ENCODE data around the gene FUT6.
"Not testable (repeated sequence)": the region's sequence is repeated elsewhere in the genome, so short reads cannot be mapped to it uniquely, and the experiment has no call there.

The FUT6 gene, protein sequence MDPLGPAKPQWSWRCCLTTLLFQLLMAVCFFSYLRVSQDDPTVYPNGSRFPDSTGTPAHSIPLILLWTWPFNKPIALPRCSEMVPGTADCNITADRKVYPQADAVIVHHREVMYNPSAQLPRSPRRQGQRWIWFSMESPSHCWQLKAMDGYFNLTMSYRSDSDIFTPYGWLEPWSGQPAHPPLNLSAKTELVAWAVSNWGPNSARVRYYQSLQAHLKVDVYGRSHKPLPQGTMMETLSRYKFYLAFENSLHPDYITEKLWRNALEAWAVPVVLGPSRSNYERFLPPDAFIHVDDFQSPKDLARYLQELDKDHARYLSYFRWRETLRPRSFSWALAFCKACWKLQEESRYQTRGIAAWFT

GRCh38 chr19:5839065-5840017 is at the start of gene FUT6:
Gene FUT6 (minus strand): TSS chr19:5839702. CDS start chr19:5832567, 7,135 bp downstream.
- DNase-seq (ENCODE audit: low spot score) = no peak

DNA sequence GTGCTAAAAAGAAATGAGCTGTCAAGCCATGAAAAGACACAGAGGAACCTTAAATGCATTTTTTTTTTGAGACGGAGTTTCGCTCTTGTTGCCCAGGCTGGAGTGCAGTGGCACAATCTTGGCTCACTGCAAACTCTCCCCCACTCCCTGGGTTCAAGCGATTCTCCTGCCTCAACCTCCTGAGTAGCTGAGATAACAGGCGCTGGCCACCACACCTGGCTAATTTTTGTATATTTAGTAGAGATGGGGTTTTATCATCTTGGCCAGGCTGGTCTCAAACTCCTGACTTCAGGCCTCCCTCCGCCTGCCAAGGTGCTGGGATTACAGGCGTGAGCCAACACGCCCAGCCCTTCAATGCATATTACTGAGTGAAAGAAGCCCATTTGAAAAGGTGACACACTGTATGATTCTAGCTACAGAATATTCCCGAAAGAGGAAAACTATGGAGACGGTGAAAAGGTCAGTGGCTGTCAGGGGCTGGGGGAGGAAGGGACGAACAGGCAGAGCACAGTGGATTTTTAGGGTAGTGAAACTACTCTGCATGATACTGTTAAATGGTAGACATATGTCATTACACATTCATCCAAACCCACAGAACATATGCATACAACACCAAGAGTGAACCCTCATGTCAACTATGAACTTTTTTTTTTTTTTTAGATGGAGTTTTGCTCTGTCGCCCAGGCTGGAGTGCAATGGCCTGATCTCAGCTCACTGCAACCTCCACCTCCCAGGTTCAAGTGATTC is 44.7 kb upstream of the FUT6 start:
- not testable (repeated sequence) for DNase-seq (ENCODE audit: low spot score)

DNA sequence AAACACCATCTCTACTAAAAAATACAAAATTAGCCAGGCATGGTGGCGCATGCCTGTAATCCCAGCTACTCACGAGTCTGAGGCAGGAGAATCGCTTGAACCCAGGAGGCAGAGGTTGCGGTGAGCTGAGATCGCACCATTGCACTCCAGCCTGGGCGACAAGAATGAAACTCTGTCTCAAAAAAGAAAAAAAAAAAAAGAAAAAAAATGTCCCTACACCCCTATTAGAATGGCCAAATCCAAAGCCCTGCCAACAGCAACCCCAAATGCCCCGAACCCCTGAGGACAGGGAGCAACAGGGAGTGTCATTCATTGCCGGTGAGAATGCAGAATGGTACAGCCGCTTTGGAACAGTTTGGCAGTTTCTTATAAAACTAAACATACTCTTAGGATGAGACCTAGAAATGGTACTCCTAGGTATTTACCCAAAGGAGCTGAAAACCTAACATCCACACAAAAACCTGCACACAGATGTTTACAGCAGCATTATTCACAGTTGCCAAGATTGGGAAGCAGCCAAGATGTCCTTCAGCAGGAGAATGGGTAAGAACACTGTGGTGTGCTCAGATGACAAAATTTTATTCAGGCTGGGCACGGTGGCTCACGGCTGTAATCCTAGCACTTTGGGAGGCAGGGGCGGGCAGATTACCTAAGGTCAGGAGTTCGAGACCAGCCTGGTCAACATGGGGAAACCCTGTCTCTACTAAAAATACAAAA is 43.8 kb upstream of the FUT6 start:
- DNase-seq (ENCODE audit: low spot score) = not testable (repeated sequence)

GRCh38 chr19:5882421-5882968 is 43.0 kb upstream of the FUT6 start:
- DNase-seq (ENCODE audit: low spot score) = no peak

GRCh38 chr19:5881543-5882299 is 42.2 kb upstream of the FUT6 start:
- no peak for DNase-seq (ENCODE audit: low spot score)

GRCh38 chr19:5880604-5881078 is 41.1 kb upstream of the FUT6 start:
- peak; percentile 87 for DNase-seq (ENCODE audit: low spot score)

GRCh38 chr19:5880196-5880595 is 40.7 kb upstream of the FUT6 start:
- DNase-seq (ENCODE audit: low spot score) = no peak

DNA sequence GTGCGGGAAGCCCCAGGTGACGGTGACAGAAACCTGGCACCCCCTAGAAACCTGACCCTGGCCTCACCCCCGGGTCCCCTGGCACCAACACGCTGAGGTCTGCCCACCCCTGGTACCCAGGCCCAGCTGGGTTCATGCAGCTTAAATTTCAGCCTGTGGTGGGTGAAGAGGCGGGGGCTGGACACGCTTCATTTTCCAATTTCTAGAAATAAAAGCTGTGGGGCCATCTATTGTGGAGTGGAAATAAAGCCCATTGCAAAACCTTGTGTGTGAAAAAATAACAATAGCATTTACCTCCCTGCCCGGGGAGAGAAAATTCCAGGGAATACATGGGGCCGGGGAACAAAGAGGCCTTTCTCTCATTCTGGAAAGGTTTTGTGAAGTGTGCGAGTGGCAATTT is 38.4 kb upstream of the FUT6 start:
- DNase-seq (ENCODE audit: low spot score) = no peak

DNA sequence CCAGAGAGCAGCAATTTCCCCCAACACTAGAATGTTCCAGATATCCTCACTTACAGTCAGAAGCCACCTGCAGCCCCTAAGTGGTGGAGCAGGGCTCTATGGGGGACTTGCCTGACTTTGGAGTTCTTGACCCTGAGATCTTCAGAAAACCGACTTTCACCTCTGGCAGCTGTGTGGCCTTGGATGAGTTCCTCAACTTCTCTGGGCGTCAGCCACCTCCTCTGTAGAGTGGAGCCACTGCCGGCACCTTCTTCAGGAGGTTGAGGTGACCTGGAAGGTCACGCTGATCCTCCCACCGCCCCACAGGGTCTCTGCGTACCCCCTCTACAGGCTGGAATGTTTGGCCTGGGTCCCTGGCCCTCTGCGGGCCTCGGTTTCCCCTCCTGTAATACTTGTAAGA is 37.9 kb upstream of the FUT6 start:
- no peak for DNase-seq (ENCODE audit: low spot score)

GRCh38 chr19:5874496-5874895 is 35.0 kb upstream of the FUT6 start:
- not testable (repeated sequence) for DNase-seq (ENCODE audit: low spot score)

- no peak for DNase-seq (ENCODE audit: low spot score)
Observed at GRCh38 chr19:5873617-5874199, 34.2 kb upstream of the FUT6 start.

GRCh38 chr19:5870986-5871394 is 31.5 kb upstream of the FUT6 start:
- DNase-seq (ENCODE audit: low spot score) = no peak

DNA sequence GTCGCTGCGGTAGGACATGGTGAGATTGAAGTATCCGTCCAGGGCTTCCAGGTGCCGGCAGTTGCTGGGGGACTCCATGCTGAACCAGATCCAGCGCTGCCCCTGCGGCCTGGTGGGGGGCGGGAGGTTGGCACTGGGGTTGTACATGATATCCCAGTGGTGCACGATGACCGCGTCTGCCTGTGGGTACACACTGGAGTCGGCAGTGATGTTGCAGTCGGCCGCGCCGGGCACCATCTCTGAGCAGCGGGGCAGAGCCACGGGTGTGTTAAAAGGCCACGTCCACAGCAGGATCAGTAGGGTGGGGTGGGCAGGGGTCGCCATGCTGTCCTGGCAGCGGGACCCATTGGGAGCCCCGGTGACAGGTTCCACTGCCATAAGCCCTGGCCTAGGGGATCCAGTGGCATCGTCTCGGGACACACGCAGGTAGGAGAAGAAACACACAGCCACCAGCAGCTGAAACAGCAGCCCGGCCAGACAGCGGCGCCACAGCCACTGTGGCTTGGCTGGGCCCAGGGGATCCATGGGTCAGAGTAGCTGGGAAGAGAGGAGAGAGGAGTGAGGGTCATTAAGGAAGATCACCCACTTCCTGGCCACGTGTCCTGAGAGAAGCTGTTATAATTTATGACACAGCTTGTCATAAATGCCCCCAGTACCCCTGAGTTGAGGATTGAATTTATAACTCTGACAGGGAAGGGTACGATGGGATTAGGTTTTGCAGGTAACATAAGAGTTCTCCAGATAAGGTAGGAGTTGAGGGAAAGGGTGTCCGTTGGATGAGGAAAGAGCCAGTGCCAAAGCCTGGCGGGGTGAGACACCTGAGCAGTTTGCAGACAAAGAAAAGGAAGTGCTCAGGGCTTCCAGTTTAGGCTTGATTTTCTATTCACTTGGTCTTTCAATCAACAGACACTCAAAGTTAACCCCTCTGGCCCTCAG is 28.0 kb upstream of the FUT6 start:
- no peak for DNase-seq (ENCODE audit: low spot score)

DNA sequence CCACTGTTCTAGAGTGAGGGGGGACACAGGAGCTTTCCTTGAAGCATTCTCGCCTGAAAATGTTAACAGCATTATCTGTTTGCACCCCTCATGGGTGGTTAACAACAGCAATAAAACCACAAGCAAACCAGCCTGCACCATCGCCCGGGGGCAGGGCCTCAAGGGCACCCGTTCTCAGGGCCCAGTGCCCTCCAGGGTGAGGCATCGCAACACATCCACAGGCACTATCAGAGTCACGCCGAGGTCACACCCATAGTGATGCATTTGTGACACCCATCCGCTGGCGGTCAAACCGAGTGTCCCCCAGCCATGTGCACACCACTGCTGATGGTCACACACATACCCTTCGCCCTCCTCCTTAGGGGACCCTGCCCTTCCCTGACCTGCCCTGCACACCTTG is 26.3 kb upstream of the FUT6 start:
- DNase-seq (ENCODE audit: low spot score) = no peak

DNA sequence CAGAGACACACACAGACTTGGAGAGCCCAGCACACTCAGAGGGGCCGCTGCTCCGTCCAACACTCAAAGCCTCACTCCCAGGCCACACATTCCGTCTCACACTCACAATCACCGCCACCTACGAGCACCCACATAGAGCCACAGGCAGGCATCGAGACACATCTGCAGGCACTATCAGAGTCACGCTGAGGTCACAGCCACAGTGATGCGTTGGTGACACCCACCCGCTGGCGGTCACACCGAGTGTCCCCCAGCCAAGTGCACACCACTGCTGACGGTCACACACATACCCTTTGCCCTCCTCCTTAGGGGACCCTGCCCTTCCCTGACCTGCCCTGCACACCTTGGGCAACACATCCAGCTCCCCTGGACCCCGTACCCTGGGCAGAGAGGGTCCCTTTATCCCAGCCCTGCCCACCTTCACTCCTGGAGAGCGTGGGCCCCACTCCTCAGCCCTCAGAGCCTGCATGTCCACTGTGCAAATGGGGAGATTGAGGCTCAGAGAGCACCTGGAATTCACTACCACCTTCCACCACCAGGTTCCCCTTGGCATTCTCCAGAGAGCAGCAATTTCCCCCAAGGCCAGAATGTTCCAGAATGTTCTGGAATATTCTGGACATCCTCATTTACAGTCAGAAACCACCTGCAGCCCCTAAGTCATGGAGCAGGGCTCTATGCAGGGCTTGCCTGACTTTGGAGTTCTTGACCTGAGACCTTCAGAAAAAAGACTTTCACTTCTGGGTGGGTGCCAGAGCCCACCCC is 25.4 kb upstream of the FUT6 start:
- no peak for DNase-seq (ENCODE audit: low spot score)

GRCh38 chr19:5864013-5864720 is 24.7 kb upstream of the FUT6 start:
- no peak for DNase-seq (ENCODE audit: low spot score)

DNA sequence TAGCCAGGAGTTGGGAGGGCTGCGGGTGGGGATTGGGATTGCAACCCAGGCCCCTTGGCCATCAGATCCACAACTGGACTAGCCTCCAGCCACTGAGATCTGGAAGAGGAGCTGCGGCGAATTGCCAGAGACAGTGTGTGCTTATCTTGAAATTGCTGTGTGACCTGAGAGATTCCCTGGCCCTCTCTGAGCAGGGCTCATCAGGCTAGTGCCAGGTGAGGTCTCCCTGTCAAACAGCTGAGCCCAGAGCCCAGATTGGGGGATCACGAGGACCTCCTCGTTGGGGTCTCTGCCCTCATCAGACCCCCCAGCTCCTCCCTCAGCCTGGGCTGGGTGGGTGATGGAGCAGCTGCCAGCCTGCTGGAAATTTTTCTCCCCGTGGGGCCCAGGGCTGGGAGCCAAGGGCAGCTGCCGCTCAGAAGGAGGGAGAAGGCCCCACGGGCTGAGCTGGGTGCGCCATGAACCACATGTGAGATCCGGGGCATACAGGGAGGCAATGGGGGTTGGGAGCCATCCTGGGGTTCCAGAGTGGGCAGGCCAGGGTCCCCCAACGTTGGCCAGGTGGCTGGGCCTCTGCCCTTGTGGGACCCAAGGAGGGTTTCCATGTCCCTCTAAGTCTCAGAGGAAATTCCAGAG is 23.6 kb upstream of the FUT6 start:
- DNase-seq (ENCODE audit: low spot score) = no peak
